ENCODE results near the gene POLR1D.

GRCh38 chr13:27654816-27655215, 33.1 kb downstream of the POLR1D start:
- no peak for TF ChIP-seq POLR2AphosphoS5 (IDR thresholded peaks at IDR 0.05)
- TF ChIP-seq, protein P1, sequence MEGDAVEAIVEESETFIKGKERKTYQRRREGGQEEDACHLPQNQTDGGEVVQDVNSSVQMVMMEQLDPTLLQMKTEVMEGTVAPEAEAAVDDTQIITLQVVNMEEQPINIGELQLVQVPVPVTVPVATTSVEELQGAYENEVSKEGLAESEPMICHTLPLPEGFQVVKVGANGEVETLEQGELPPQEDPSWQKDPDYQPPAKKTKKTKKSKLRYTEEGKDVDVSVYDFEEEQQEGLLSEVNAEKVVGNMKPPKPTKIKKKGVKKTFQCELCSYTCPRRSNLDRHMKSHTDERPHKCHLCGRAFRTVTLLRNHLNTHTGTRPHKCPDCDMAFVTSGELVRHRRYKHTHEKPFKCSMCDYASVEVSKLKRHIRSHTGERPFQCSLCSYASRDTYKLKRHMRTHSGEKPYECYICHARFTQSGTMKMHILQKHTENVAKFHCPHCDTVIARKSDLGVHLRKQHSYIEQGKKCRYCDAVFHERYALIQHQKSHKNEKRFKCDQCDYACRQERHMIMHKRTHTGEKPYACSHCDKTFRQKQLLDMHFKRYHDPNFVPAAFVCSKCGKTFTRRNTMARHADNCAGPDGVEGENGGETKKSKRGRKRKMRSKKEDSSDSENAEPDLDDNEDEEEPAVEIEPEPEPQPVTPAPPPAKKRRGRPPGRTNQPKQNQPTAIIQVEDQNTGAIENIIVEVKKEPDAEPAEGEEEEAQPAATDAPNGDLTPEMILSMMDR (IDR thresholded peaks at IDR 0.05), result no peak
- no peak for TF ChIP-seq POLR2A (IDR thresholded peaks at IDR 0.05)
- TF ChIP-seq EP300 (IDR thresholded peaks at IDR 0.05), result no peak
